ENCODE results near the gene EXOSC5.

EXOSC5 gene

DNA sequence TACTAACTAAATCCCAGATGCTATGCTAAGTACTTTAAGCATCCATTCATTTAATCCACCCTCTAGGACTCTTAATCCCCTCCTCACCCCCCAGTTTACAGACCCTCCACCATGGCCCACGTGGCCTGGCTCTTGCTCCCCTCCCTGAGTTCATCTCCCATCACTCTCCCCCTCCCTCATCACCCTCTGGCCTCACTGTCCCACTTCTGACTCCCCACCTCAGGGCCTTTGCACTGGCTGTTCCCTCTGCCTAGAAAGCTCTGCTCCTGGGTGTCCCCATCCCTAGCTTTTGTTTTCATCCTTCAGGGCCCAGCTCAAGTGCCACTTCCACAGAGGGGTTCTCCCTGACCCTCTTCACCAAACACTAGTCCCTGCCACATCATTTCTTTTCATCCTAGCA is 37.4 kb downstream of the EXOSC5 start:
- DNase-seq (ENCODE audit: low spot score), result no peak
- no peak overlapping the region for H3K4me3 ChIP-seq
- TF ChIP-seq, protein P1, sequence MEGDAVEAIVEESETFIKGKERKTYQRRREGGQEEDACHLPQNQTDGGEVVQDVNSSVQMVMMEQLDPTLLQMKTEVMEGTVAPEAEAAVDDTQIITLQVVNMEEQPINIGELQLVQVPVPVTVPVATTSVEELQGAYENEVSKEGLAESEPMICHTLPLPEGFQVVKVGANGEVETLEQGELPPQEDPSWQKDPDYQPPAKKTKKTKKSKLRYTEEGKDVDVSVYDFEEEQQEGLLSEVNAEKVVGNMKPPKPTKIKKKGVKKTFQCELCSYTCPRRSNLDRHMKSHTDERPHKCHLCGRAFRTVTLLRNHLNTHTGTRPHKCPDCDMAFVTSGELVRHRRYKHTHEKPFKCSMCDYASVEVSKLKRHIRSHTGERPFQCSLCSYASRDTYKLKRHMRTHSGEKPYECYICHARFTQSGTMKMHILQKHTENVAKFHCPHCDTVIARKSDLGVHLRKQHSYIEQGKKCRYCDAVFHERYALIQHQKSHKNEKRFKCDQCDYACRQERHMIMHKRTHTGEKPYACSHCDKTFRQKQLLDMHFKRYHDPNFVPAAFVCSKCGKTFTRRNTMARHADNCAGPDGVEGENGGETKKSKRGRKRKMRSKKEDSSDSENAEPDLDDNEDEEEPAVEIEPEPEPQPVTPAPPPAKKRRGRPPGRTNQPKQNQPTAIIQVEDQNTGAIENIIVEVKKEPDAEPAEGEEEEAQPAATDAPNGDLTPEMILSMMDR (IDR thresholded peaks at IDR 0.05), result no peak

DNA sequence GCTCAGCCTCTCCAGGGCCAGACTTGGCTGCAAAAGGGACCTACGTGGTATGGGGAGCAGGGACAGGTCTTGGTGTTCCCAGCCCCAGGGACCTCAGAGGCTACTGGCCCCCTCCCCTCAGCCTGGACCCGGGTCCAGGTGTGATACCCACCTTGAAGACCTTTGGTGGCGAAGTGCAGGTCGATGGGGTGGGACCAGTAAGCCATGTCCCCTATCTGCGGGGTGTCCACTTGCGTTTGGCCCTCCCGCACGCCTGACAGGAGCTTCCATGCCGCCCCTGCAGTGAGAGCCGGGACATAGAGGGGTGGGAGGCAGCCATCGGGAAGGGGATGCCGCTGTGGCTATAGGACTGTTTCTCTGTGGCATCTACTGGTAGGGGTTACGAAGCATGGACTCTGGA is 39.4 kb downstream of the EXOSC5 start:
- DNase-seq (ENCODE audit: low spot score), result no peak
- H3K4me3 ChIP-seq, result no peak overlapping the region
- peak overlapping the region in 1 of 2 donors; percentile 16 for H3K27ac ChIP-seq
- TF ChIP-seq, protein P1 (IDR thresholded peaks at IDR 0.05), result no peak

More for the DNA sequence above, 37.4 kb downstream of the EXOSC5 start:
- no peak overlapping the region for H3K27ac ChIP-seq

DNA sequence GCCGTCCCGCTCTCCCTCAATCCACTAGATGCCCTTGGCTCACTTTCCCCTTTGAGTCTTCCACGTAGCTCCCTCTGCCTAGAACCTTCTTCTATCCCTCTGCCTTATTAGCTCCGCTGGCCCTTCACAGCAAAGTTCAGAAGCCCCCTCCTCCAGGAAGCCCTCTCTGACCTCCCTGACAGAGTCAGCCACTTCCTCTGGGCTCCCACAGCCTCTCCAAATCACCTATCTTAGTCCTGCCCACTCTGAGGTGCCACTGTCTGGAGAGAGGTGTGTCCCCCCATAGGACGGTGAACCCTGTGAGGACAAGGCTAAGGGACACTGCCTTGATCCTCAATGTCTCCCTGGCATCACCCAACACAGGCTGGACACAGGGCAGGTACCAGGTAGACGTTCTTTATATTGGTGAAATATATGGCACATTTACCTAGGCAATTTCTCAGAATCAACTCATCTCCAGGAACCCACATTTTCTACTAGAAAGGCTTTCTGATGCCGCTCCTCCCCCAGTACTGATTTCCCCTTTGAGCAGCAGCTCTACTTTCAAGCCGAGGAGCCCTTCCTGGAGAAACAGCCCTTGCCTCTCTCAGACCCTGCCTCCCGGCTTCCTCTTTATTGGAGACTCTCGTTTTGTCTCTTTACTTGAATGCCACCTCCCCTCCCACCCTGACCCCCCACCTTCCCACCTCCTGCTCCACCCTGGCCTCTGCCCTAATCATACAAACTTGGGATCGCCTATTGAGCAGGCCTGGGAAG is 40.0 kb downstream of the EXOSC5 start:
- TF ChIP-seq, protein P1 (IDR thresholded peaks at IDR 0.05), result no peak
- Histone ChIP-seq H3K27ac (peak overlapping the region in 1 of 2 donors; percentile 32), H3K4me3 (no peak overlapping the region)
- DNase-seq (ENCODE audit: low spot score), result no peak

DNA sequence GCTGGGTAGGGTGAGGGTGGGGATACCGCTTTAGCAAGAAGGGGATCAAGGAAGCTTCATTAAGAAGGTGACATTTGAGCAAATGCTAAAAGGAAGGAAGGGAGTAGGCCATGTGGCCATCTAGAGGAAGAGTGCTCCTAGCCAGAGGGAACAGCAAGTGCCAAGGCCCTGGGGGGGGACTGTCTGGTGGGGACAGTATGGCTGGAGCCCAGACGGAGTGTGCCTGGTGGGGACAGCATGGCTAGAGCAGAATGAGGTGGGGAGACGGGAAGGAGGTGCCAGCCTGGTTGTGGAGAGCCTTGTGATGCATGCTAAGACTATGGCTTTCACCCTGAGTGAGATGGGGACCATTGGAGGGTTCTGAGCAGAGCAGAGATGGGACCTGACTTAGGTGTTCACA is 41.4 kb downstream of the EXOSC5 start:
- DNase-seq (ENCODE audit: low spot score), result no peak
- no peak overlapping the region for H3K4me3 ChIP-seq
- TF ChIP-seq, protein P1 (IDR thresholded peaks at IDR 0.05), result no peak
- peak overlapping the region in 1 of 2 donors; percentile 46 for H3K27ac ChIP-seq

DNA sequence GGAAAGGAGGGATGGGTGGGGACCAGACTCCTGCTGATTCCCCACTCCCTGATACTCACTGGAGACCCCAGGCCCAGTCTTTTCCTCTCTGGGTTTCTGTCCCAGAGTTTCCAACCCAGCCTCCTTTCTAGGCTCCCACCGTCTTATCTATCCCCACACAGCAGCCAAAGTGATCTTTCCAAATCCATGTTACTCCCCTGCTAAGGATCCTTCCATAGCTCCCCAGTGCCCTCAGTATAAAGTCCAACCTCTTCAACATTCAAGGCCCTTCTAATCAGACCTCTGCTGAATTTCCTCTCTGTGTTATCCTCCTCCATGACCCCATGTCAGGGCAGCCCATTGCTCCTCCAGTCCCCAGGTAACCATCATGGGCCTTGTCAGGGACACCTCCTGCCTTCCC is 42.1 kb downstream of the EXOSC5 start:
- DNase-seq (ENCODE audit: low spot score), result no peak
- Histone ChIP-seq H3K4me3 (no peak overlapping the region), H3K27ac (peak overlapping the region in 1 of 2 donors; percentile 93)
- TF ChIP-seq, protein P1 (IDR thresholded peaks at IDR 0.05), result no peak

DNA sequence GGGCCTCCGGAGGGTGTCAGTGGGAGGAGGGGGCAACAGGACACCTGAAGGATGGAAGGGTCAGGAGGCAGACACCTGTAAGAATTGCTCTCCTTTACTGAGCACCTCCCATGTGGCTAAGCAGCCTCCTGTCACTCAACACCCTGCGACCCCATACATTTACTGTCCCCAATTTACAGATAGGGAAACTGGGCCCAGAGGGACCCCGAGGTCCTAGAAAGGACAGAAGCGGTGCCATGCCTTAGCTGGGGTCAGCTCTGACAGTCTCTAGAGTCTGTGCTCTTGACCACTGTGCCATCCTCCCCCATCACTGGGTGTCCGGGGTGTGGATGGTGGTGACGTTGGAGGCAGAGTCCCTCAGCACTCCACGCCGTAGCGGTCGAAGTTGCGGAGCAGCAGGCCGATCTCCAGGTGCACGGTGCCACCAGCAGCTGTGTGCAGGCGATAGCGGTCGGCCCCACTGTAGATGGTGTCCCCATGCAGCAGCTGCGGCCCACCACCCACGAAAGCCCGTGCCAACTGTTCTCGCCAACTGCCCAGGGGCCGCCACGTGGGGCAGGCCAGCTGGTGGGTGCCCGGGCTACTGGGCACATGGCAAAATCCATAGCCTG is 42.7 kb downstream of the EXOSC5 start:
- peak overlapping the region; percentile 93 for H3K4me3 ChIP-seq
- TF ChIP-seq, protein P1 (IDR thresholded peaks at IDR 0.05), result no peak
- no peak for DNase-seq (ENCODE audit: low spot score)
- H3K27ac ChIP-seq, result peak overlapping the region; percentile 84 to 93

Measured in coronary artery (tissue), 2 donors.